ENCODE measurements around the gene TIMM13.
"Not testable (repeated sequence)": the region's sequence is repeated elsewhere in the genome, so short reads cannot be mapped to it uniquely, and the experiment has no call there.

TIMM13 gene

DNA sequence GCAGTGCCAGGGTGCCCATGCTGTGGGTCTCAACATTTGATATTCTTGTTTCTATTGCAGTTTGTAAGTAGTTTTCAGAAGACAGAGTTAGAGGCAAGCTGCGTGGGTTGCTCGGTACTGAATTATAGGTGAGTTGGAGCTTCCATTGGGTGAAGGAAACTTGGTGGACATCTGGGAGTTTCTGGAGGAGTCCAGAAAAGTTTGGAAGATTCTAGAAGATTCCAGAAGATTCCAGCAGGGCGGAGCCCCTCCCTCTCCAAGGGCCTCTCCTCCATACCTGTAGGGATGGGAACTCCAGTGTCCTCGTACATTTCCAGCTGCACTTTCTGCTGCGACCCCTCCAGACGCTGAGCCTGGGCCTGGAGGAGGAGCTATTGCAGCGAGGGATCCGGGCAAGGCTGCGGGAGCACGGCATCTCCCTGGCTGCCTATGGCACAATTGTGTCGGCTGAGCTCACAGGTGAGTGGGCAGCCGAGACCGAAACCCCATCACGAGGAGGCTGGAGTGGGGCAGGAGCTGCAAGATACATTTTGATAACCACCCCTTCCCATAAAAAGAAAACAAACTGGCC lies 28.6 kb downstream of the TIMM13 start:
- no peaks in the 10 kb centered on the region for H3K36me3 ChIP-seq (ENCODE audit: control insufficient read depth, low read depth, low read length)
- H3K27me3 ChIP-seq (ENCODE audit: control insufficient read depth, insufficient read depth, low read length), result no peaks in the 10 kb centered on the region
- no peak overlapping the region for H3K4me3 ChIP-seq (ENCODE audit: low read length)
- no peak overlapping the region for H3K27ac ChIP-seq (ENCODE audit: low read length)
- no peak overlapping the region for H3K9ac ChIP-seq (ENCODE audit: low read length)
- no peaks in the 10 kb centered on the region for H3K9me3 ChIP-seq (ENCODE audit: control insufficient read depth, low read depth, low read length)
- H3K4me1 ChIP-seq (ENCODE audit: control insufficient read depth, low read depth, low read length), result no peaks in the 10 kb centered on the region

DNA sequence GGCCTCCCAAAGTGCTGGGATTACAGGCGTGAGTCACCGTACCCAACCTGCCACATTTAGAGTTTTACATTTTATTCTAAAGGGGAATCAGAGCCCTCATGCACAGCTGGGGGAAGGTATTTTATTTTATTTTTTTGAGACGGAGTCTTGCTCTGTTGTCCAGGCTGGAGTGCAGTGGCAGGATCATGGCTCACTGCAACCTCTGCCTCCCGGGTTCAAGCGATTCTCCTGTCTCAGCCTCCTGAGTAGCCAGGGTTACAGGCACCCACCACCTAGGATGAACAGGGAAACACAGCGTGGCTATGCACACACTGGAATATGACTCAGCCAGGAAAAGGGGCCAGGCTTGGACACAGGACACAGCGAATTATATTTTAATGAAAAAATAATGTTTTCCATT lies 30.2 kb downstream of the TIMM13 start:
- H3K9me3 ChIP-seq (ENCODE audit: control insufficient read depth, low read depth, low read length); H3K9ac ChIP-seq (ENCODE audit: low read length); H3K27me3 ChIP-seq (ENCODE audit: control insufficient read depth, insufficient read depth, low read length); H3K4me3 ChIP-seq (ENCODE audit: low read length); H3K36me3 ChIP-seq (ENCODE audit: control insufficient read depth, low read depth, low read length); H3K27ac ChIP-seq (ENCODE audit: low read length); H3K4me1 ChIP-seq (ENCODE audit: control insufficient read depth, low read depth, low read length): not testable (repeated sequence)

DNA sequence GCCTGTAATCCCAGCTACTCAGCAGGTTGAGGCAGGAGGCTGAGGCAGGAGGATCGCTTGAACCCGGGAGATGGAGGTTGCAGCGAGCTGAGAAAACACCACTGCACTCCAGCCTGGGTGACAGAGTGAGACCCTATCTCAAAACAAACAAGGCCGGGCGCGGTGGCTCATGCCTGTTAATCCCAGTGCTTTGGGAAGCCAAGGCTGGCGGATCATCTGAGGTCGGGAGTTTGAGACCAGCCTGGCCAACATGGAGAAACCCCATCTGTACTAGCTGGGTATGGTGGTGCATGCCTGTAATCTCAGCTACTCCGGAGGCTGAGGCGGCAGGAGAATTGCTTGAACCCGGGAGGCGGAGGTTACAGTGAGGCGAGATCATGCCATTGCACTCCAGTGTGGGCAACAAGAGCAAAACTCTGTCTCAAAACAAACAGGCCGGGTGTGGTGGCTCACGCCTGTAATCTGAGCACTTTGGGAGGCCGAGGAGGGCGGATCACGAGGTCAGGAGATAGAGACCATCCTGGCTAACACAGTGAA lies 32.0 kb downstream of the TIMM13 start:
- not testable (repeated sequence) for H3K9me3 ChIP-seq (ENCODE audit: control insufficient read depth, low read depth, low read length); H3K27me3 ChIP-seq (ENCODE audit: control insufficient read depth, insufficient read depth, low read length); H3K9ac ChIP-seq (ENCODE audit: low read length); H3K4me3 ChIP-seq (ENCODE audit: low read length); H3K27ac ChIP-seq (ENCODE audit: low read length); H3K36me3 ChIP-seq (ENCODE audit: control insufficient read depth, low read depth, low read length); H3K4me1 ChIP-seq (ENCODE audit: control insufficient read depth, low read depth, low read length)

DNA sequence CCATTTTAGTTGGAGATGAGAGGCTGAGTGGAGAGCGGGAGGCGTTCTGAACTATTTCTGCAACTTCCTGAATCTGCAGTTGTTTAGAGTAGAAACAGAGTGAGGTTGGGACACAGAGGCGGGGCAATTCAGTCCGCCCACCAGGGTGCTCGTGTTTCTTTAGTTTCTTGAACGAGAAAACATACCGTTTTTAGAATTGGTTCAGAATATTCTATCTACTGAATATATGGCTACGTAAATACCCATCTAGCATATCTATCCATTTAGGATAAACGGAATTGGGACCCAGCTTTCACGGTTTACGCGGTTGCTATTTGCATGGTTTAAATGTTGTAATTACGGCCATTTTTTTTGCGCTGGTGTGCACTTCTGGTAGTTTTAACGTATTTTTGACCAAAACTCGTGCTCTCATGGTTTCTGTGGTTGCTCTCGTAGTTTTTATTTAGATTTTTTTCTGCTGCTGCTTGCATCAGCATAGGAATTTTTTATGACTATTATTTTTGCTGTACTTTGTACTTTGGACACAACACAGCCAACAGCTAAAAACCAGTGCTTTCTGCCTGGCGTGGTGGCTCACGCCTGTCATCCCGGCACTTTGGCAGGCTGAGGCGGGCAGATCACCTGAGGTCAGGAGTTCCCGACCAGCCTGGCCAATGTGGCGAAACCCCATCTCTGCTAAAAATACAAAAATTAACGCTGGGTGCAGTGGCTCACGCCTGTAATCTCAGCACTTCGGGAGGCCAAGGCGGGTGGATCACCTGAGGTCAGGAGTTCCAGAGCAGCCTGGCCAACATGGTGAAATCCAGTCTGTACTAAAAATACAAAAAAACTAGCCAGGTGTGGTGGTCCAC lies 32.7 kb downstream of the TIMM13 start:
- Histone ChIP-seq H3K36me3 (ENCODE audit: control insufficient read depth, low read depth, low read length) (no peaks in the 10 kb centered on the region), H3K4me3 (ENCODE audit: low read length) (no peak overlapping the region), H3K9me3 (ENCODE audit: control insufficient read depth, low read depth, low read length) (no peaks in the 10 kb centered on the region), H3K9ac (ENCODE audit: low read length) (no peak overlapping the region), H3K27me3 (ENCODE audit: control insufficient read depth, insufficient read depth, low read length) (no peaks in the 10 kb centered on the region), H3K4me1 (ENCODE audit: control insufficient read depth, low read depth, low read length) (no peaks in the 10 kb centered on the region), H3K27ac (ENCODE audit: low read length) (no peak overlapping the region)

DNA sequence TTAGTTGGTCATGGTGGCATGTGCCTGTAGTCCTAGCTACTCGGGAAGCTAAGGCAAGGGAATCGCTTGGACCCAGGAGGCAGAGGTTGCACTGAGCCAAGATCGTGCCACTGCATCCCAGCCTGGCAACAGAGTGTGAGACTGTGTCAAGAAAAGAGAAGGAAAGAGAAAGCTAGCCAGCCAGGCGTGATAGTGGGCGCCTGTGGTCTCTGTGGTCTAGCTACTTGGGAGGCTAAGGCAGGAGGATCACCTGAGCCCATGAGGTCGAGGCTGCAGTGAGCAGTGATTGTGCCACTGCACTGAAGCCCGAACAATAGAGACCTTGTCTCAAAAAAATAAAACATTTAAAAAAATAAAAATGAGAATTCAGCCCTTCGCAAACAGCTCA lies 33.3 kb downstream of the TIMM13 start:
- Histone ChIP-seq H3K36me3 (ENCODE audit: control insufficient read depth, low read depth, low read length) (no peaks in the 10 kb centered on the region), H3K9me3 (ENCODE audit: control insufficient read depth, low read depth, low read length) (no peaks in the 10 kb centered on the region), H3K9ac (ENCODE audit: low read length) (no peak overlapping the region), H3K4me1 (ENCODE audit: control insufficient read depth, low read depth, low read length) (no peaks in the 10 kb centered on the region), H3K27me3 (ENCODE audit: control insufficient read depth, insufficient read depth, low read length) (no peaks in the 10 kb centered on the region), H3K27ac (ENCODE audit: low read length) (no peak overlapping the region), H3K4me3 (ENCODE audit: low read length) (no peak overlapping the region)

DNA sequence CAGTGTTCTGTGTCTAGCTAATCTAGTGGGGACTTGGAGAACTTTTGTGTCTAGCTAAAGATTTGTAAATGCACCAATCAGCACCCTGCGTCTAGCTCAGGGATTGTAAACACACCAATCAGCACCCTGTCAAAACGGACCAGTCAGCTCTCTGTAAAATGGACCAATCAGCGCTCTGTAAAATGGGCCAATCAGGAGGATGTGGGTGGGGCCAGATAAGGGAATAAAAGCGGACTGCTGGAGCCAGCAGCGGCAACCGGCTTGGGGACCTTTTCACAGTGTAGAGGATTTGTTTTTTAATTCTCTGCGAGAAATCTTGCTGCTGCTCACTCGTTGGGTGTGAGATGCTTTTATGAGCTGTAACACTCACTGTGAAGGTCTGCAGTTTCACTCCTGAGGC lies 34.5 kb downstream of the TIMM13 start:
- not testable (repeated sequence) for H3K9ac ChIP-seq (ENCODE audit: low read length); H3K27ac ChIP-seq (ENCODE audit: low read length); H3K36me3 ChIP-seq (ENCODE audit: control insufficient read depth, low read depth, low read length); H3K4me1 ChIP-seq (ENCODE audit: control insufficient read depth, low read depth, low read length); H3K27me3 ChIP-seq (ENCODE audit: control insufficient read depth, insufficient read depth, low read length); H3K9me3 ChIP-seq (ENCODE audit: control insufficient read depth, low read depth, low read length); H3K4me3 ChIP-seq (ENCODE audit: low read length)

DNA sequence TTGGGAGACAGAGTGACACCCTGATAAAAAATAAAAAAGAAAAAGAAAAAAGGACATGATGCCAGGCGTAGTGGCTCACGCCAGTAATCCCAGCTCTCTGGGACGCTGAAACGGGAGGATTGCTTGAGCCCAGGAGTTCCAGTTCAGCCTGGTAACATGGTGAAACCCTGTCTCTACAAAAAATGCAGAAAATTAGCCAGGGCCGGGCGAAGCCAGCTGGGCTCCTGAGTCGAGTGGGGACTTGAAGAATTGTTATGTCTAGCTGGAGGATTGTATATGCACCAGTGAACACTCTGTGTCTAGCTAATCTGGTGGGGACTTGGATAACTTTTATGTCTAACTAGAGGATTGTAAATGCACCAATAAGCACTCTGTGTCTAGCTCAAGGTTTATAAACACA lies 35.0 kb downstream of the TIMM13 start:
- Histone ChIP-seq H3K9ac (ENCODE audit: low read length) (no peak overlapping the region), H3K36me3 (ENCODE audit: control insufficient read depth, low read depth, low read length) (no peaks in the 10 kb centered on the region), H3K27me3 (ENCODE audit: control insufficient read depth, insufficient read depth, low read length) (no peaks in the 10 kb centered on the region), H3K27ac (ENCODE audit: low read length) (no peak overlapping the region), H3K4me1 (ENCODE audit: control insufficient read depth, low read depth, low read length) (no peaks in the 10 kb centered on the region), H3K9me3 (ENCODE audit: control insufficient read depth, low read depth, low read length) (no peaks in the 10 kb centered on the region), H3K4me3 (ENCODE audit: low read length) (no peak overlapping the region)

DNA sequence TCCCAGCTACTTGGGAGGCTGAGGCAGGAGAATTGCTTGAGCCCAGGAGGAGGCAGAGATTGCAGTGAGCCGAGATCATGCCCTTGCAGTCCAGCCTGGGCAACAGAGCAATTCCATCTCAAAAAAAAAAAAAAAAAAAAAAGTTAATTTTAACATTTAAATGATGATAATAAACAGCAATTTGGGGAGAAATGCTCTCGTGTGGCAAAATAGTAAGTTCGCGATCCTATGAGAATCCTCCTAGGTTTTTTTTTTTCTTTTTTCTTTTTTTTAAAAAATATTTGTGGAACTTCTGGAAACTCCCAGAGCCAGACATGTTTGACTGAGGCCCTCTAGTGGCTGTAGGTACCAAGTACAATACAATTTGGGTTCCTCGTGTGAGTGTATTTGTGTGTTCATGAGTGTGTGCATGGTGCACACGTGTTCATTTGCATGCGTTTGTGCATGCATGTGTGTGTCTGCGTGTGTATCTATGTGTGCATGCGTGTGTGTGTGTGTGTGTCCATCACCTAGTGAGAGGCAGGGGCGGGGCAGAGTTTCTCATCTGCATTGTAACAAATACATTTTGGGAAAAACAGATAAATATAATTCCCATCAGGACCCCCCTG lies 36.2 kb downstream of the TIMM13 start:
- H3K9ac ChIP-seq (ENCODE audit: low read length), result no peak overlapping the region
- H3K27ac ChIP-seq (ENCODE audit: low read length), result no peak overlapping the region
- H3K4me3 ChIP-seq (ENCODE audit: low read length), result no peak overlapping the region
- no peaks in the 10 kb centered on the region for H3K4me1 ChIP-seq (ENCODE audit: control insufficient read depth, low read depth, low read length)
- H3K27me3 ChIP-seq (ENCODE audit: control insufficient read depth, insufficient read depth, low read length), result no peaks in the 10 kb centered on the region
- no peaks in the 10 kb centered on the region for H3K9me3 ChIP-seq (ENCODE audit: control insufficient read depth, low read depth, low read length)
- no peaks in the 10 kb centered on the region for H3K36me3 ChIP-seq (ENCODE audit: control insufficient read depth, low read depth, low read length)

DNA sequence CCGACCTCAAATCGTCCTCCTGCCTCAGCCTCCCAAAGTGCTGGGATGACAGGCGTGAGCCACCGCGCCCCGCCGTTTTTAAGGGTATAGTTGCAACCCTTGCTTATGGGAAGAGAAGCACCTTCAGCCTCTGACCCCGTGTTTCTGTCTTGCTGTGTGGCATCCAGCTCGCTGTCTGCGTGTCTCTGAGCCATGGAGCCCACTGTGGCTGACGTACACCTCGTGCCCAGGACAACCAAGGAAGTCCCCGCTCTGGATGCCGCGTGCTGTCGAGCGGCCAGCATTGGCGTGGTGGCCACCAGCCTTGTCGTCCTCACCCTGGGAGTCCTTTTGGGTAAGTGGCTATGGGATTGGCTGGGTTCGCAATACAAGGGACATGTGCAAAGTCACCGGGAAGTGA lies 37.8 kb downstream of the TIMM13 start:
- Histone ChIP-seq H3K4me1 (ENCODE audit: control insufficient read depth, low read depth, low read length) (no peaks in the 10 kb centered on the region), H3K9ac (ENCODE audit: low read length) (no peak overlapping the region), H3K9me3 (ENCODE audit: control insufficient read depth, low read depth, low read length) (no peaks in the 10 kb centered on the region), H3K27ac (ENCODE audit: low read length) (no peak overlapping the region), H3K4me3 (ENCODE audit: low read length) (no peak overlapping the region), H3K36me3 (ENCODE audit: control insufficient read depth, low read depth, low read length) (no peaks in the 10 kb centered on the region), H3K27me3 (ENCODE audit: control insufficient read depth, insufficient read depth, low read length) (no peaks in the 10 kb centered on the region)

DNA sequence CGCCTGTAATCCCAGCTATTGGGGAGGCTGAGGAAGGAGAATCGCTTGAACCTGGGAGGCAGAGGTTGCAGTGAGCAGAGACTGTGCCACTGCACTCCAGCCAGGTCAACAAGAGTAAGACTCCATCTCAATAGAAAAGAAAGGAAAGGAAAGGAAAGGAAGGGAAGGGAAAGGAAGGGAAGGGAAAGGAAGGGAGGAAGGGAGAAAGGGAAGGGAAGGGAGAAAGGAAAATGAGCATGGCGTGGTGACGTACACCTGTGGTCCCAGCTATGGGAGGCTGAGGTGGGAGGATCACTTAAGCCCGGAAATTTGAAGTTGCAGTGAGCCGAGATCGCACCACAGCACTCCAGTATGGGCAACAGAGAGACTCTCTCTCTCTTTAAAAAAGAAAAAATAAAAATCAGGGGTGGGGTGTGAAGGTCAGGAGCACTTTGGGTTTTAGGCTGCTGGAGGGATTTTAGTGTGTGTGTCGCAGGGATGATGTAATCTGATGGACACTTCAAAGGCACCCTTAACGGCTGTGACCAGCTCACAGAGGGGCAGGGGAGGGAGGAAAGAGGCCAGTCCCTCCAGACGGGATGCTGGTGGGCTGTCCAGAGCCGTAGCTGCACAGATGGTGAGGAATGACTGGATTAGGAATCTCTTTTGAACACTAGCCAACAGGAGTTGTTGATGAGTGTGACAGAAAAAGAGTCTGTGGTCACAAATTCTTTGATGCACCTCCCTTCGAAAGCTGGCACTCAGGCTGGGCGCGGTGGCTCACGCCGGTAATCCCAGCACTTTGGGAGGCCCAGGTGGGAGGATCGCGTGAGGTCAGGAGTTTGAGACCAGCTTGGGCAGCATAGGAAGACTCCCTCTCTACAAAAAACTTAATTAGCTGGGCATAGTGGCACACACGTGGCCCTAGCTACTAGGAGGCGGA lies 39.8 kb downstream of the TIMM13 start:
- Histone ChIP-seq H3K9me3 (ENCODE audit: control insufficient read depth, low read depth, low read length) (no peaks in the 10 kb centered on the region), H3K4me1 (ENCODE audit: control insufficient read depth, low read depth, low read length) (no peaks in the 10 kb centered on the region), H3K27ac (ENCODE audit: low read length) (no peak overlapping the region), H3K9ac (ENCODE audit: low read length) (no peak overlapping the region), H3K27me3 (ENCODE audit: control insufficient read depth, insufficient read depth, low read length) (no peaks in the 10 kb centered on the region), H3K36me3 (ENCODE audit: control insufficient read depth, low read depth, low read length) (no peaks in the 10 kb centered on the region), H3K4me3 (ENCODE audit: low read length) (no peak overlapping the region)

DNA sequence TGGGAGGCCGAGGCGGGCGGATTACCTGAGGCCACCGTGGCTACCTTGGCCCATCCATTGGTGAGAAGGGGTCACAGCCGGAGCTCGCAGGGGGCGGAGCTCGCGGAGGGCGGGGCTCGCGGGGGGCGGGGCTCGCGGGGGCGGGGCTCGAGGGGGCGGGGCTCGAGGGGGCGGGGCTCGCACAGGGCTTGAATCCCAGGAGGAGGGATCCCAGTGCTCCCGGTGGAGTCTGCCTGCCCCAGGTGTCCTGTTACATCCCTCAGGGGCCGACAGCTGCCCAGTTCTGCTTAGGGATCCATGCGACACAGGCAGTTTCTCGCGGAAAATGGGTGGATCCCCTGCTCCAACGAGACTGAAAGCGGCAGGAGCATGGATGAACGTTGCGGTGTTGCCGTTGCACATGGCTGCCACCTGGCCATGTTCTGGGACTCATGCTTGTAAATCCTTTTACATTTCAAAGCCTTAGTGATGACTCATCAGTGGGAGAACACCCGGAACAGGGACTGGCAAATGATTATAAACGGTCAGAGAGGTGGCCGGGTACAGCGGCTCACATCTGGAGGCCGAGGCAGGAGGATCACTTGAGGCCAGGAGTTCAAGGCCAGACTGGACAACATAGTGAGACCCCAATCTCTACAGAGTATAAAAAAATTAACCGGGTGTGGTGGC lies 42.2 kb downstream of the TIMM13 start:
- Histone ChIP-seq H3K4me3 (ENCODE audit: low read length) (no peak overlapping the region), H3K36me3 (ENCODE audit: control insufficient read depth, low read depth, low read length) (no peaks in the 10 kb centered on the region), H3K9me3 (ENCODE audit: control insufficient read depth, low read depth, low read length) (no peaks in the 10 kb centered on the region), H3K9ac (ENCODE audit: low read length) (no peak overlapping the region), H3K27me3 (ENCODE audit: control insufficient read depth, insufficient read depth, low read length) (no peaks in the 10 kb centered on the region), H3K4me1 (ENCODE audit: control insufficient read depth, low read depth, low read length) (no peaks in the 10 kb centered on the region), H3K27ac (ENCODE audit: low read length) (no peak overlapping the region)

Data from iPS-18a (cell line).